ENCODE data around the gene ZFAND3.

DNA sequence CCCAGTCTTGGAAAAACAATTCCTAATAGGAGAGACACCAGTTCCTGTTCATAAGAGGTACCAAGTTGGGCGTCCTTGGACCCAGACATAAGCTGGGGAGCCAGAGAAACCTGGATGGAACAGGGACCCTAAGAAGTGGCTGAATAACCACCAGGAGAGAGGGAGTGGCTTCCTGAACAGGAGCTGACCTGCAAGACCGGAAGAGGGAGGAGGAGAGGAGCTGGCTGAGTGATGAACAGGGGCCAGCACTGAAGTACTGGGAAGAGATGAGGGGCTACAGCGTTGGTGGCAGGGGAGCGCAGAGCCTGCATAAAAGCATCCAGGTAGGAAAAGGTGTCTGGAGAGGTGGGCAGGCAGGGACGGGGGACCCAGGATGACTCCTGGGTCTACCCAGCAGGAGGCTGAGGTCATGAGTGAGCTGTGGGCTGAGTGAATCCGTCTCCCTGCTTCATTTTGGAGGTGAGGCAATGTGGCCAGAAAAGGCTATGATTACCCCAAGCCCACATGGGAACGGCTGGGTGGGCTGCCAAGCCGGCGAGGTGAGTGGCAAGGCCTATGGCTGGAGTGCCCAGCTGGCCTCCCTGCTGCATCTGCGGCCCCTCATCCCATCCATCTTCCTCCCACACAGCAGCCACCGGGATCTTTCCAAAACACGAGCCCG, 34.4 kb upstream of the ZFAND3 start:
- TF ChIP-seq, protein P1, sequence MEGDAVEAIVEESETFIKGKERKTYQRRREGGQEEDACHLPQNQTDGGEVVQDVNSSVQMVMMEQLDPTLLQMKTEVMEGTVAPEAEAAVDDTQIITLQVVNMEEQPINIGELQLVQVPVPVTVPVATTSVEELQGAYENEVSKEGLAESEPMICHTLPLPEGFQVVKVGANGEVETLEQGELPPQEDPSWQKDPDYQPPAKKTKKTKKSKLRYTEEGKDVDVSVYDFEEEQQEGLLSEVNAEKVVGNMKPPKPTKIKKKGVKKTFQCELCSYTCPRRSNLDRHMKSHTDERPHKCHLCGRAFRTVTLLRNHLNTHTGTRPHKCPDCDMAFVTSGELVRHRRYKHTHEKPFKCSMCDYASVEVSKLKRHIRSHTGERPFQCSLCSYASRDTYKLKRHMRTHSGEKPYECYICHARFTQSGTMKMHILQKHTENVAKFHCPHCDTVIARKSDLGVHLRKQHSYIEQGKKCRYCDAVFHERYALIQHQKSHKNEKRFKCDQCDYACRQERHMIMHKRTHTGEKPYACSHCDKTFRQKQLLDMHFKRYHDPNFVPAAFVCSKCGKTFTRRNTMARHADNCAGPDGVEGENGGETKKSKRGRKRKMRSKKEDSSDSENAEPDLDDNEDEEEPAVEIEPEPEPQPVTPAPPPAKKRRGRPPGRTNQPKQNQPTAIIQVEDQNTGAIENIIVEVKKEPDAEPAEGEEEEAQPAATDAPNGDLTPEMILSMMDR (IDR thresholded peaks at IDR 0.05): no peak
- TF ChIP-seq POLR2A (IDR thresholded peaks at IDR 0.05): no peak

Measured in testis (tissue), 2 donors.